Measurements from ENCODE around the gene GOLGA2. TPM values are rescaled to one million over a fixed set of nuclear protein-coding genes. Genes with fewer than 3 reads are reported as not detected.
A peak's percentile ranks its signal among the peaks of the same experiment; 100 is the strongest.

The GOLGA2 gene
- total and polyA plus RNA-seq, 2 of the 13 experiments (the other 11 are each of a cell fraction or from before 2014, with no cell fraction given) = 45.3 to 45.8 TPM

DNA sequence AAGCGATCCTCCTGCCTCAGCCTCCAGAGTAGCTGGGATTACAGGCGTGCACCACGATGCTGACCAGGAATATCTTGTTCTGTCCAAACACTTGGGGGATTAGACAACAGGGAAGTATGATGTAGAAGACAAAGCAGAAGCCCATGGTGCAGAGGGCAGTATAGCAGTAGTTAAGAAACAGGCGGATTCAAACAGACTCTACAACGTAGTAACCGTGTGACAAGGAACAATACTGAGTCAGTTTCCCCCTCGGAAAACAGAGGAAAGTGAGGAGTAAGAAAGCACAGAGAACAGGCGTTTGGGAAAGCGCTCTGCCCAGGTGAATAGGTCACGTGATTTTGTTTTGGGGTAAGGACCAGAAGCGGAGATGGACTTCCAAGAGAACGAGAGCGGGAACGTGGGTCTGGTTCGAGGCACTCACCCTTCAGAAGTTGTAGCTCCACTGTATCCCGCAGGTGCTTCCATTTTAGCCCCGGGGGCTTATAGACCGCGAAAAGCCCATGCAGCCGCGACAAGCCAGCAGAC is 46.1 kb upstream of the GOLGA2 start (continued):
- TF ChIP-seq, protein P1, sequence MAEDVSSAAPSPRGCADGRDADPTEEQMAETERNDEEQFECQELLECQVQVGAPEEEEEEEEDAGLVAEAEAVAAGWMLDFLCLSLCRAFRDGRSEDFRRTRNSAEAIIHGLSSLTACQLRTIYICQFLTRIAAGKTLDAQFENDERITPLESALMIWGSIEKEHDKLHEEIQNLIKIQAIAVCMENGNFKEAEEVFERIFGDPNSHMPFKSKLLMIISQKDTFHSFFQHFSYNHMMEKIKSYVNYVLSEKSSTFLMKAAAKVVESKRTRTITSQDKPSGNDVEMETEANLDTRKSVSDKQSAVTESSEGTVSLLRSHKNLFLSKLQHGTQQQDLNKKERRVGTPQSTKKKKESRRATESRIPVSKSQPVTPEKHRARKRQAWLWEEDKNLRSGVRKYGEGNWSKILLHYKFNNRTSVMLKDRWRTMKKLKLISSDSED (CRISPR knock-in tag; IDR thresholded peaks at IDR 0.05) = 0 out of 2 replicates have a peak, but pooled peaks have one; percentile 21
- TF ChIP-seq CBFB (CRISPR knock-in tag; IDR thresholded peaks at IDR 0.05) (no peak), ZNF337 (CRISPR knock-in tag; IDR thresholded peaks at IDR 0.05; ENCODE audit: borderline replicate concordance, low read depth) (no peak), YEATS4 (CRISPR knock-in tag; IDR thresholded peaks at IDR 0.05; ENCODE audit: borderline replicate concordance) (no peak), SATB2 (CRISPR knock-in tag; IDR thresholded peaks at IDR 0.05) (no peak), ZFP41 (CRISPR knock-in tag; IDR thresholded peaks at IDR 0.05; ENCODE audit: borderline replicate concordance) (no peak), ZNF619 (CRISPR knock-in tag; IDR thresholded peaks at IDR 0.05) (peak; percentile 7; the same call in 1 of the 2 replicates), ELF4 (CRISPR knock-in tag; IDR thresholded peaks at IDR 0.05; ENCODE audit: borderline replicate concordance) (no peak), MTA3 (CRISPR knock-in tag; IDR thresholded peaks at IDR 0.05) (no peak), CC2D1A (CRISPR knock-in tag; IDR thresholded peaks at IDR 0.05) (no peak), ZNF496 (CRISPR knock-in tag; IDR thresholded peaks at IDR 0.05; ENCODE audit: insufficient replicate concordance) (no peak), NFYC (CRISPR knock-in tag; IDR thresholded peaks at IDR 0.05) (0 out of 2 replicates have a peak, but pooled peaks have one; percentile 3), ARNT (IDR thresholded peaks at IDR 0.05) (no peak), TRIM24 (CRISPR knock-in tag; IDR thresholded peaks at IDR 0.05) (no peak)
- TF ChIP-seq, protein P2, sequence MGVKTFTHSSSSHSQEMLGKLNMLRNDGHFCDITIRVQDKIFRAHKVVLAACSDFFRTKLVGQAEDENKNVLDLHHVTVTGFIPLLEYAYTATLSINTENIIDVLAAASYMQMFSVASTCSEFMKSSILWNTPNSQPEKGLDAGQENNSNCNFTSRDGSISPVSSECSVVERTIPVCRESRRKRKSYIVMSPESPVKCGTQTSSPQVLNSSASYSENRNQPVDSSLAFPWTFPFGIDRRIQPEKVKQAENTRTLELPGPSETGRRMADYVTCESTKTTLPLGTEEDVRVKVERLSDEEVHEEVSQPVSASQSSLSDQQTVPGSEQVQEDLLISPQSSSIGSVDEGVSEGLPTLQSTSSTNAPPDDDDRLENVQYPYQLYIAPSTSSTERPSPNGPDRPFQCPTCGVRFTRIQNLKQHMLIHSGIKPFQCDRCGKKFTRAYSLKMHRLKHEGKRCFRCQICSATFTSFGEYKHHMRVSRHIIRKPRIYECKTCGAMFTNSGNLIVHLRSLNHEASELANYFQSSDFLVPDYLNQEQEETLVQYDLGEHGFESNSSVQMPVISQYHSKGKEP (CRISPR knock-in tag; IDR thresholded peaks at IDR 0.05) = no peak
- TF ChIP-seq, protein P3, sequence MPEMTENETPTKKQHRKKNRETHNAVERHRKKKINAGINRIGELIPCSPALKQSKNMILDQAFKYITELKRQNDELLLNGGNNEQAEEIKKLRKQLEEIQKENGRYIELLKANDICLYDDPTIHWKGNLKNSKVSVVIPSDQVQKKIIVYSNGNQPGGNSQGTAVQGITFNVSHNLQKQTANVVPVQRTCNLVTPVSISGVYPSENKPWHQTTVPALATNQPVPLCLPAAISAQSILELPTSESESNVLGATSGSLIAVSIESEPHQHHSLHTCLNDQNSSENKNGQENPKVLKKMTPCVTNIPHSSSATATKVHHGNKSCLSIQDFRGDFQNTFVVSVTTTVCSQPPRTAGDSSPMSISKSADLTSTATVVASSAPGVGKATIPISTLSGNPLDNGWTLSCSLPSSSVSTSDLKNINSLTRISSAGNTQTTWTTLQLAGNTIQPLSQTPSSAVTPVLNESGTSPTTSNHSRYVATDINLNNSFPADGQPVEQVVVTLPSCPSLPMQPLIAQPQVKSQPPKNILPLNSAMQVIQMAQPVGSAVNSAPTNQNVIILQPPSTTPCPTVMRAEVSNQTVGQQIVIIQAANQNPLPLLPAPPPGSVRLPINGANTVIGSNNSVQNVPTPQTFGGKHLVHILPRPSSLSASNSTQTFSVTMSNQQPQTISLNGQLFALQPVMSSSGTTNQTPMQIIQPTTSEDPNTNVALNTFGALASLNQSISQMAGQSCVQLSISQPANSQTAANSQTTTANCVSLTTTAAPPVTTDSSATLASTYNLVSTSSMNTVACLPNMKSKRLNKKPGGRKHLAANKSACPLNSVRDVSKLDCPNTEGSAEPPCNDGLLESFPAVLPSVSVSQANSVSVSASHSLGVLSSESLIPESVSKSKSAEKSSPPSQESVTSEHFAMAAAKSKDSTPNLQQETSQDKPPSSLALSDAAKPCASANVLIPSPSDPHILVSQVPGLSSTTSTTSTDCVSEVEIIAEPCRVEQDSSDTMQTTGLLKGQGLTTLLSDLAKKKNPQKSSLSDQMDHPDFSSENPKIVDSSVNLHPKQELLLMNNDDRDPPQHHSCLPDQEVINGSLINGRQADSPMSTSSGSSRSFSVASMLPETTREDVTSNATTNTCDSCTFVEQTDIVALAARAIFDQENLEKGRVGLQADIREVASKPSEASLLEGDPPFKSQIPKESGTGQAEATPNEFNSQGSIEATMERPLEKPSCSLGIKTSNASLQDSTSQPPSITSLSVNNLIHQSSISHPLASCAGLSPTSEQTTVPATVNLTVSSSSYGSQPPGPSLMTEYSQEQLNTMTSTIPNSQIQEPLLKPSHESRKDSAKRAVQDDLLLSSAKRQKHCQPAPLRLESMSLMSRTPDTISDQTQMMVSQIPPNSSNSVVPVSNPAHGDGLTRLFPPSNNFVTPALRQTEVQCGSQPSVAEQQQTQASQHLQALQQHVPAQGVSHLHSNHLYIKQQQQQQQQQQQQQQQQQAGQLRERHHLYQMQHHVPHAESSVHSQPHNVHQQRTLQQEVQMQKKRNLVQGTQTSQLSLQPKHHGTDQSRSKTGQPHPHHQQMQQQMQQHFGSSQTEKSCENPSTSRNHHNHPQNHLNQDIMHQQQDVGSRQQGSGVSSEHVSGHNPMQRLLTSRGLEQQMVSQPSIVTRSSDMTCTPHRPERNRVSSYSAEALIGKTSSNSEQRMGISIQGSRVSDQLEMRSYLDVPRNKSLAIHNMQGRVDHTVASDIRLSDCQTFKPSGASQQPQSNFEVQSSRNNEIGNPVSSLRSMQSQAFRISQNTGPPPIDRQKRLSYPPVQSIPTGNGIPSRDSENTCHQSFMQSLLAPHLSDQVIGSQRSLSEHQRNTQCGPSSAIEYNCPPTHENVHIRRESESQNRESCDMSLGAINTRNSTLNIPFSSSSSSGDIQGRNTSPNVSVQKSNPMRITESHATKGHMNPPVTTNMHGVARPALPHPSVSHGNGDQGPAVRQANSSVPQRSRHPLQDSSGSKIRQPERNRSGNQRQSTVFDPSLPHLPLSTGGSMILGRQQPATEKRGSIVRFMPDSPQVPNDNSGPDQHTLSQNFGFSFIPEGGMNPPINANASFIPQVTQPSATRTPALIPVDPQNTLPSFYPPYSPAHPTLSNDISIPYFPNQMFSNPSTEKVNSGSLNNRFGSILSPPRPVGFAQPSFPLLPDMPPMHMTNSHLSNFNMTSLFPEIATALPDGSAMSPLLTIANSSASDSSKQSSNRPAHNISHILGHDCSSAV (CRISPR knock-in tag; IDR thresholded peaks at IDR 0.05; ENCODE audit: borderline replicate concordance) = no peak
- TF ChIP-seq, protein P4, sequence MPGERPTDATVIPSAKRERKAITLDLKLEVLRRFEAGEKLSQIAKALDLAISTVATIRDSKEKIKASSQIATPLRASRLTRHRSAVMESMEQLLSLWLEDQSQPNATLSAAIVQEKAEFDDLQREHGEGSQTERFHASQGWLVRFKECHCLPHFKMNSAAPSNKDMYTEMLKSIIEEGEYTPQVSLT (CRISPR knock-in tag; IDR thresholded peaks at IDR 0.05; ENCODE audit: borderline replicate concordance, low read depth) = no peak

Measured in HepG2 (cell line).